H1 (cell line): Measurements from ENCODE around the gene DCPS. TPM values are rescaled to one million over a fixed set of nuclear protein-coding genes. Genes with fewer than 3 reads are reported as not detected.

Source experiments
- CEBPB ChIP-seq: IDR thresholded peaks from 2 replicates; pipeline ENCODE4 v1.6.1; 2012; ENCODE audit warnings: low read depth, low read length
- RFX5 ChIP-seq: IDR thresholded peaks from 2 replicates; pipeline ENCODE4 v1.6.1; 2011; ENCODE audit warnings: low read depth, low read length, improper control_type of control experiment, borderline replicate concordance
- polyA plus RNA-seq, 7 experiments: library from polyadenylated mRNA; depleted of rRNA in 3 of 7; stranded (reverse) in 5 of 7; unstranded in 2 of 7; fragments of >200 nt in 5 of 7; fragments of 200-250 nt in 2 of 7; gene quantifications; 1 replicate in 5 of 7; 2 replicates in 1 of 7; 4 replicates in 1 of 7; pipeline versions ENCODE4 v1.2.1 to v1.2.3, GENCODE V29; 2011 to 2013; ENCODE audit warnings: missing spikeins in 2 of 7, mixed read lengths in 2 of 7
- total RNA-seq: library from RNA; stranded (reverse); fragmentation: NEBNext Ultra II Directional; extraction: Animal tissue kit (Norgen Biotek cat#: 25700); gene quantifications from 2 replicates; pipeline ENCODE4 v1.2.1, GENCODE V29; 2021

Gene DCPS
- total and polyA plus RNA-seq, 2 of the 8 experiments (the other 6 are each of a cell fraction or from before 2014, with no cell fraction given) = 24.6 to 55.2 TPM

- TF ChIP-seq RFX5 = no peak
- TF ChIP-seq CEBPB = no peak
- TF ChIP-seq, all 59 proteins: peak for 0
These were observed 53.4 kb downstream of the DCPS start (continued) for GRCh38 chr11:126357055-126357962.
